Tibial nerve (tissue), 4 donors: Measurements from ENCODE around the gene DOCK9. TPM values are rescaled to one million over a fixed set of nuclear protein-coding genes. Genes with fewer than 3 reads are reported as not detected.

Experiments
- DNase-seq, 2 donors: peaks; one replicate each; pipeline ENCODE4 v3.0.0-alpha.2; 2019; ENCODE audit warnings: low spot score in 2 of 2
- H3K27ac ChIP-seq, 4 donors: fragments of 200-600 bp; sonication (generic) in 3 of 4; one replicate each; pipeline ENCODE4 v1.5.1; 2017 to 2019; ENCODE audit warnings: mild to moderate bottlenecking in 1 of 4
- H3K27me3 ChIP-seq, 2 donors: fragments of 200-600 bp; sonication (generic) in 1 of 2; one replicate each; pipeline versions ENCODE4 v1.5.1 to v1.6.0; 2017 to 2019
- H3K36me3 ChIP-seq, 3 donors: fragments of 200-600 bp; sonication (generic); one replicate each; pipeline ENCODE4 v1.5.1; 2018 to 2019
- H3K4me1 ChIP-seq, 4 donors: fragments of 200-600 bp; sonication (generic) in 3 of 4; one replicate each; pipeline ENCODE4 v1.5.1; 2017 to 2019
- H3K4me3 ChIP-seq, 4 donors: fragments of 200-600 bp; sonication (generic) in 3 of 4; one replicate each; pipeline ENCODE4 v1.5.1; 2017 to 2019; ENCODE audit warnings: mild to moderate bottlenecking in 1 of 4, moderate library complexity in 1 of 4
- H3K9me3 ChIP-seq, 4 donors: fragments of 200-600 bp; sonication (generic) in 3 of 4; one replicate each; pipeline ENCODE4 v1.5.1; 2017 to 2019
- EP300 ChIP-seq, 2 donors: sonication (generic); formaldehyde crosslinking; IDR thresholded peaks; one replicate each; pipeline ENCODE4 v1.6.1; 2017; ENCODE audit warnings: antibody characterized with exemption in 2 of 2, mild to moderate bottlenecking in 1 of 2
- POLR2A ChIP-seq, 2 donors: fragments of 450-650 bp; IDR thresholded peaks; one replicate each; pipeline ENCODE4 v1.6.1; 2017; ENCODE audit warnings: antibody characterized with exemption in 2 of 2, mild to moderate bottlenecking in 2 of 2, moderate library complexity in 2 of 2
- WGBS, 2 donors: methylation state at CpG; one replicate each; pipeline ENCODE4 v1.1.5; 2018; 5-methylcytosine and 5-hydroxymethylcytosine counted together
- total RNA-seq, 4 donors: library from RNA; depleted of rRNA; stranded (reverse); fragments of >200 nt; gene quantifications; one replicate each; pipeline ENCODE4 v1.1.0, GENCODE V29; 2016
- TF ChIP-seq, protein P1 (sequence below), 5 experiments: fragments of 200-600 bp in 3 of 5; fragments of 450-650 bp in 2 of 5; sonication (generic) in 3 of 5; IDR thresholded peaks; one replicate each; pipeline ENCODE4 v1.5.1; 2016 to 2019; ENCODE audit warnings: antibody characterized with exemption in 5 of 5, mild to moderate bottlenecking in 3 of 5, moderate library complexity in 2 of 5

DOCK9 gene
- total RNA-seq, 4 donors from 2014 or later = 147 to 258 (median 243) TPM

DNA sequence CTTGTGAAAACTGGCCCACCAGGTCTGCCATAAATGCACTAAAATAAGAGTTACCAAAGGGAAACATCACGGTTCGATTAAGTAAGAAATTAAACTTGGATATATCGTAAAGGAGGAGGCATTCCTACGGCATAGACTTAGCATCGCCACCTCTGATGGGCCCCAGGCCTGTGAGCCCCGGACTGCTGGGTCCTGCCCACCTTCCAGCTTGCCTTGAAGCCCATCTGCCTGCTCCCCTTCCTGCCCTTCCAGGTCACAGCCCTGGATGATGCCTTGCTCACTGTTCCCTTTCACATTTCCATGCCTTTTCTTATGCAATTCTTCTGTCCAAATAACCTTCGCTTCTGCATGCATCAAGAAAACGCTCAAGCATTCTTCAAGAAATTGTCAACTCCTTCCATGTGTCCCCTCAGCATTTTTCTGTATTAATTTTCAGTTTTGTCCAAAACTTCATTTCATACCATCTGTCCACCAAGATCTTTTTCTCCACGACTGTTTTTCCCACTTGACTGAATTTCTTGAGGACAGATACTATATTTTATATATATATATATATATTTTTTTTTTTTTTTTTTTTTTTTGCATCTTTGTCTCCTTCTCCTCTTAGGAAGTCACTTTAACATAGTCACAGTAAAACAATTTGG, 91.2 kb downstream of the DOCK9 start:
- DNase-seq = no peak
- Histone ChIP-seq H3K4me1 (peaks cover 0 to 18% (median 0%) of the 10 kb centered on the region in 4 donors), H3K27me3 (no peaks in the 10 kb centered on the region), H3K27ac (no peak overlapping the region), H3K4me3 (no peak overlapping the region), H3K36me3 (peaks cover 0 to 56% (median 5%) of the 10 kb centered on the region in 3 donors), H3K9me3 (no peaks in the 10 kb centered on the region)
- 94 to 95% methylated on average over 9 of the region's 9 CpGs for whole genome bisulfite sequencing, 2 donors
- no peak for TF ChIP-seq POLR2A (IDR thresholded peaks at IDR 0.05)

DNA sequence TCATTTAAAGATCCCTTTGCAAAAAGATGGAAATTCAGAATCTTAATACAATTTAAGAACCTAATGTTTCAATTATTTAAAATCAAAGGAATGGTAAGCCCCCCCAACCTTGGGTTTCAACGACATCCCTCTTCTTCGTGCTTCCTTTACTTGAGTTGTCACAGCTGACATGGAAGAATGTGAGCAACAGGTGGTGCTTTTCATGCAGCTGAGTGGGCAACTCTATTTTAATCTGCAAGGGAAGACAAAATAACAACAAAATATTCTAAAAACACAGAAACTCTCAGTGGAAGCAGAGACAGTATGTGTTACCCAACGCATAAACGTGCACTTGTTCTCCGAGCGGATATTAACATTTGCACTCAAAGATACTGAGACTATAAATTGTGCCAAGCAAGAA, 92.3 kb downstream of the DOCK9 start:
- no peak overlapping the region for H3K27ac ChIP-seq
- TF ChIP-seq EP300 (IDR thresholded peaks at IDR 0.05) = no peak
- no peak for TF ChIP-seq POLR2A (IDR thresholded peaks at IDR 0.05)
- TF ChIP-seq, protein P1, sequence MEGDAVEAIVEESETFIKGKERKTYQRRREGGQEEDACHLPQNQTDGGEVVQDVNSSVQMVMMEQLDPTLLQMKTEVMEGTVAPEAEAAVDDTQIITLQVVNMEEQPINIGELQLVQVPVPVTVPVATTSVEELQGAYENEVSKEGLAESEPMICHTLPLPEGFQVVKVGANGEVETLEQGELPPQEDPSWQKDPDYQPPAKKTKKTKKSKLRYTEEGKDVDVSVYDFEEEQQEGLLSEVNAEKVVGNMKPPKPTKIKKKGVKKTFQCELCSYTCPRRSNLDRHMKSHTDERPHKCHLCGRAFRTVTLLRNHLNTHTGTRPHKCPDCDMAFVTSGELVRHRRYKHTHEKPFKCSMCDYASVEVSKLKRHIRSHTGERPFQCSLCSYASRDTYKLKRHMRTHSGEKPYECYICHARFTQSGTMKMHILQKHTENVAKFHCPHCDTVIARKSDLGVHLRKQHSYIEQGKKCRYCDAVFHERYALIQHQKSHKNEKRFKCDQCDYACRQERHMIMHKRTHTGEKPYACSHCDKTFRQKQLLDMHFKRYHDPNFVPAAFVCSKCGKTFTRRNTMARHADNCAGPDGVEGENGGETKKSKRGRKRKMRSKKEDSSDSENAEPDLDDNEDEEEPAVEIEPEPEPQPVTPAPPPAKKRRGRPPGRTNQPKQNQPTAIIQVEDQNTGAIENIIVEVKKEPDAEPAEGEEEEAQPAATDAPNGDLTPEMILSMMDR (IDR thresholded peaks at IDR 0.05) = no peak
- peaks cover 0 to 67% (median 8%) of the 10 kb centered on the region in 3 donors for H3K36me3 ChIP-seq
- 93 to 94% methylated on average over 6 of the region's 6 CpGs for WGBS, 2 donors
- H3K9me3 ChIP-seq = no peaks in the 10 kb centered on the region
- H3K27me3 ChIP-seq = no peaks in the 10 kb centered on the region
- no peak overlapping the region for H3K4me3 ChIP-seq
- no peak for DNase-seq
- peaks cover 0 to 14% (median 0%) of the 10 kb centered on the region in 4 donors for H3K4me1 ChIP-seq

DNA sequence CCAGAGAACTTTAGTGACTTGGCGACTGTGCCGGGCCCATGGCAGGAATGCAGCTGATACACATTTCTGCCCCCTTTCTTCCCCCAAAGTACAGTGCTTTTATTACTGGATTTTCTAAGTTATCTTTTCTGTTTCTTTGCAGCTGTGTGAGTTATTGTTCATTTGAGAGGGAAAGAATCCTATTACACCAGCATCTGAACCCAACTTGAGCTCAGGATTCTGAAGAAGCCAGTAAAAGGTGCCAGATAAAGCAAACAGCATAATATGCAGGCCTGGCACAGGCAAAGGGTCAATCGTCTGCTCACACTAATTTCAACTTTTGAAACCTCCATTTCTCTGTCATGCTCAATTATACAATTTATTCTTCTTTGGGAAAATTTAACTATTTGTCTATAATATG, 93.9 kb downstream of the DOCK9 start:
- TF ChIP-seq EP300 (IDR thresholded peaks at IDR 0.05) (no peak), POLR2A (IDR thresholded peaks at IDR 0.05) (no peak)
- TF ChIP-seq, protein P1 (IDR thresholded peaks at IDR 0.05) = no peak
- WGBS, 2 donors = 21 to 25% methylated on average over 3 of the region's 3 CpGs
- H3K27me3 ChIP-seq = no peaks in the 10 kb centered on the region
- H3K27ac ChIP-seq = no peak overlapping the region
- peaks cover 0 to 8% (median 0%) of the 10 kb centered on the region in 4 donors for H3K4me1 ChIP-seq
- no peak for DNase-seq
- H3K4me3 ChIP-seq = no peak overlapping the region
- peaks cover 0 to 83% (median 8%) of the 10 kb centered on the region in 3 donors for H3K36me3 ChIP-seq
- H3K9me3 ChIP-seq = no peaks in the 10 kb centered on the region

DNA sequence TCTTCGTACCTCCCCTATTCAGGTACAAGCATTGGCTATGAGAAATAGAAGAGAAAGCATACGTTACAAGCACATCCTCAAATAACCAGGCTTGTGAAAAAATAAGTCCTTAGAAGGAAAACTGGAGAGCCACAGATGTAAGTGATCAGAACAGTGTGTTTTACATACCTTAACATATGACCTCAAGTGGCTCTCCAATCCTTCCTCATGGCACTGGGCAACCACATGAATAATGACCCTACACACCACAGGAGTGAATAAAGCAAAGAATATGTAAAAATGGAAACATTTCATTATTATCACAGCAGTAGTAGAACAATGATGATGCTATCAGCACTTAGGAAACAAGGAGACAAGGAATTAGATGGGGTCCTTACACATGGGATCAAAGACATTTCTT, 96.5 kb downstream of the DOCK9 start:
- H3K36me3 ChIP-seq = peaks cover 0 to 95% (median 8%) of the 10 kb centered on the region in 3 donors
- no peak for TF ChIP-seq EP300 (IDR thresholded peaks at IDR 0.05)
- TF ChIP-seq, protein P1 (IDR thresholded peaks at IDR 0.05) = no peak
- no peak for TF ChIP-seq POLR2A (IDR thresholded peaks at IDR 0.05)
- WGBS, 2 donors = 59 to 67% methylated on average over 2 of the region's 2 CpGs

DNA sequence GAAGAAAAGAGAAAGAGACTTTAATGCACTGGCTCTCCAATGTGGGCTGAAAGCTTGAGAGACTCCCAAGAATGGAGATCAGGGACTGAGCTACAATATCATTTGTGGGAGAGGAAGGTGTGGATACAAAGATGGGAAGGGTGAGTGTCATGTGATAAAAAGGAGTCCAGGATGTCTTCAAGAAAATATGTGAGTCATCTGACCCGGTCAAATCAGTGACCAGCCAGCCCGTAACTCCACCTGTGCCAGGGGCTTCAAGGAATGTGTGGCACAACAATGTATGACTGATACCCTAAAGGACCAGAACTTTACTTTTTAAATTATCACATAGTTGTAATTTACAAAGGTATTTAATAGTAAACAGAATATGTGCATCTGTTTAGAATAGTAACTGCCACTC, 97.2 kb downstream of the DOCK9 start:
- Histone ChIP-seq H3K36me3 (peaks cover 0 to 94% (median 8%) of the 10 kb centered on the region in 3 donors), H3K4me1 (peaks cover 0 to 16% (median 0%) of the 10 kb centered on the region in 4 donors), H3K4me3 (no peak overlapping the region), H3K9me3 (no peaks in the 10 kb centered on the region), H3K27ac (peak overlapping the region in 1 of 4 donors; percentile 31), H3K27me3 (no peaks in the 10 kb centered on the region)
- no peak for DNase-seq
- TF ChIP-seq EP300 (IDR thresholded peaks at IDR 0.05) (no peak), POLR2A (IDR thresholded peaks at IDR 0.05) (no peak)
- TF ChIP-seq, protein P1 (IDR thresholded peaks at IDR 0.05) = no peak
- WGBS, 2 donors = 84 to 89% methylated on average over 2 of the region's 2 CpGs

More for the DNA sequence above, 96.5 kb downstream of the DOCK9 start:
- peak overlapping the region in 1 of 4 donors; percentile 22 for H3K27ac ChIP-seq
- no peaks in the 10 kb centered on the region for H3K27me3 ChIP-seq
- H3K4me1 ChIP-seq = peaks cover 0 to 16% (median 0%) of the 10 kb centered on the region in 4 donors
- no peaks in the 10 kb centered on the region for H3K9me3 ChIP-seq
- H3K4me3 ChIP-seq = no peak overlapping the region
- no peak for DNase-seq
